HEK293 (cell line): ENCODE measurements around the gene HAND2.

Source experiments
- CTCF ChIA-PET: fragments of 350-600 bp; formaldehyde crosslinking; extraction: SDS; loops from one replicate; lab custom pipeline; 2021; ENCODE audit warnings: antibody characterized with exemption; lab: Yijun Ruan, JAX
- POLR2A ChIA-PET: fragments of 300-600 bp; formaldehyde crosslinking; extraction: SDS; loops from one replicate; lab custom pipeline; 2020; ENCODE audit warnings: antibody characterized with exemption, inconsistent platforms; lab: Yijun Ruan, JAX
- H3K27ac ChIP-seq: fragments of 200-500 bp; sonication (Bioruptor generic); 2 replicates; pipeline ENCODE4 v1.5.1; 2014; ENCODE audit warnings: low read depth, low read length, control low read depth, inconsistent platforms; ENCODE audit errors: extremely low read depth
- H3K36me3 ChIP-seq, 2 experiments: fragments of 200-500 bp in 1 of 2; sonication (Bioruptor generic) in 1 of 2; 1 replicate in 1 of 2; 2 replicates in 1 of 2; pipeline ENCODE4 v1.5.1; 2014 to 2017; ENCODE audit warnings: inconsistent platforms in 2 of 2, low read length in 2 of 2; ENCODE audit not compliant: control insufficient read depth in 2 of 2, insufficient read depth in 1 of 2
- H3K4me1 ChIP-seq: fragments of 200-500 bp; sonication (Bioruptor generic); 2 replicates; pipeline ENCODE4 v1.5.1; 2014; ENCODE audit warnings: mild to moderate bottlenecking, low read length, inconsistent platforms; ENCODE audit not compliant: control insufficient read depth, insufficient read depth
- H3K4me3 ChIP-seq: 2 replicates; pipeline ENCODE4 v1.5.1; 2011; ENCODE audit warnings: low read depth, mild to moderate bottlenecking, control low read depth, low read length, moderate library complexity
- H3K9me3 ChIP-seq: fragments of 200-500 bp; sonication (Bioruptor generic); 2 replicates; pipeline ENCODE4 v1.5.1; 2014; ENCODE audit warnings: low read depth, low read length, inconsistent platforms; ENCODE audit not compliant: control insufficient read depth, insufficient read depth
- MZF1 ChIP-seq: fragments of 450-650 bp; formaldehyde crosslinking; IDR thresholded peaks from 2 replicates; pipeline ENCODE4 v1.5.1; 2017; ENCODE audit warnings: missing biosample characterization, missing genetic modification characterization, borderline replicate concordance
- SCRT1 ChIP-seq: fragments of 450-650 bp; formaldehyde crosslinking; IDR thresholded peaks from 2 replicates; pipeline ENCODE4 v1.5.1; 2016; ENCODE audit warnings: missing biosample characterization, missing genetic modification characterization, borderline replicate concordance
- SCRT2 ChIP-seq: fragments of 450-650 bp; formaldehyde crosslinking; IDR thresholded peaks from 2 replicates; pipeline ENCODE4 v1.5.1; 2016; ENCODE audit warnings: missing biosample characterization, missing genetic modification characterization
- SP7 ChIP-seq: fragments of 450-650 bp; formaldehyde crosslinking; IDR thresholded peaks from 2 replicates; pipeline ENCODE4 v1.5.1; 2016; ENCODE audit warnings: missing biosample characterization, missing genetic modification characterization
- TCF7L2 ChIP-seq: IDR thresholded peaks from 2 replicates; pipeline ENCODE4 v1.6.1; 2011; ENCODE audit warnings: low read depth, mild to moderate bottlenecking, inconsistent platforms, low read length, moderate library complexity, borderline replicate concordance
- YY1 ChIP-seq: fragments of 450-650 bp; formaldehyde crosslinking; IDR thresholded peaks from 2 replicates; pipeline ENCODE4 v1.5.1; 2018; ENCODE audit warnings: missing biosample characterization, missing genetic modification characterization
- ZBTB21 ChIP-seq: fragments of 450-650 bp; formaldehyde crosslinking; IDR thresholded peaks from 2 replicates; pipeline ENCODE4 v1.5.1; 2017; ENCODE audit warnings: missing biosample characterization, missing genetic modification characterization
- ZBTB48 ChIP-seq: fragments of 450-650 bp; formaldehyde crosslinking; IDR thresholded peaks from 2 replicates; pipeline ENCODE4 v1.5.1; 2016; ENCODE audit warnings: missing biosample characterization, missing genetic modification characterization
- ZBTB7A ChIP-seq: fragments of 450-650 bp; formaldehyde crosslinking; IDR thresholded peaks from 2 replicates; pipeline ENCODE4 v1.5.1; 2016; ENCODE audit warnings: low read depth, missing biosample characterization, missing genetic modification characterization
- ZNF146 ChIP-seq: fragments of 450-650 bp; formaldehyde crosslinking; IDR thresholded peaks from 2 replicates; pipeline ENCODE4 v1.5.1; 2016; ENCODE audit warnings: missing biosample characterization, missing genetic modification characterization
- ZNF24 ChIP-seq: fragments of 450-650 bp; formaldehyde crosslinking; IDR thresholded peaks from 2 replicates; pipeline ENCODE4 v1.5.1; 2016; ENCODE audit warnings: missing biosample characterization, missing genetic modification characterization
- ZNF341 ChIP-seq: fragments of 450-650 bp; formaldehyde crosslinking; IDR thresholded peaks from 2 replicates; pipeline ENCODE4; 2016; ENCODE audit warnings: low read depth, missing biosample characterization, missing genetic modification characterization
- ZNF48 ChIP-seq: fragments of 450-650 bp; formaldehyde crosslinking; IDR thresholded peaks from 2 replicates; pipeline ENCODE4 v1.5.1; 2016; ENCODE audit warnings: missing biosample characterization, missing genetic modification characterization
- ZNF501 ChIP-seq: fragments of 450-650 bp; formaldehyde crosslinking; IDR thresholded peaks from 2 replicates; pipeline ENCODE4 v1.5.1; 2016; ENCODE audit warnings: missing biosample characterization, missing genetic modification characterization
- ZNF510 ChIP-seq: fragments of 450-650 bp; formaldehyde crosslinking; IDR thresholded peaks from 2 replicates; pipeline ENCODE4 v1.5.1; 2018; ENCODE audit warnings: mild to moderate bottlenecking, missing genetic modification characterization, missing biosample characterization; ENCODE audit not compliant: insufficient replicate concordance
- ZNF521 ChIP-seq: fragments of 450-650 bp; formaldehyde crosslinking; IDR thresholded peaks from 2 replicates; pipeline ENCODE4 v1.5.1; 2017; ENCODE audit warnings: missing biosample characterization, mild to moderate bottlenecking, missing genetic modification characterization
- ZNF529 ChIP-seq: fragments of 450-650 bp; formaldehyde crosslinking; IDR thresholded peaks from 2 replicates; pipeline ENCODE4 v1.5.1; 2017; ENCODE audit warnings: missing genetic modification characterization, missing biosample characterization; ENCODE audit not compliant: insufficient replicate concordance
- ZNF544 ChIP-seq: fragments of 450-650 bp; formaldehyde crosslinking; IDR thresholded peaks from 2 replicates; pipeline ENCODE4 v1.5.0; 2017; ENCODE audit warnings: missing biosample characterization, missing genetic modification characterization
- ZNF558 ChIP-seq: fragments of 450-650 bp; formaldehyde crosslinking; IDR thresholded peaks from 2 replicates; pipeline ENCODE4 v1.5.1; 2016; ENCODE audit warnings: missing biosample characterization, missing genetic modification characterization
- ZNF571 ChIP-seq: fragments of 450-650 bp; formaldehyde crosslinking; IDR thresholded peaks from 2 replicates; pipeline ENCODE4 v1.5.0; 2017; ENCODE audit warnings: missing biosample characterization, missing genetic modification characterization
- ZNF621 ChIP-seq: fragments of 450-650 bp; formaldehyde crosslinking; IDR thresholded peaks from 2 replicates; pipeline ENCODE4 v1.5.1; 2017; ENCODE audit warnings: missing biosample characterization, missing genetic modification characterization
- ZNF677 ChIP-seq: fragments of 450-650 bp; IDR thresholded peaks from 2 replicates; pipeline ENCODE4 v1.5.0; 2018; ENCODE audit warnings: missing biosample characterization, mild to moderate bottlenecking, missing genetic modification characterization, moderate library complexity
- ZNF707 ChIP-seq: fragments of 450-650 bp; formaldehyde crosslinking; IDR thresholded peaks from 2 replicates; pipeline ENCODE4 v1.5.1; 2016; ENCODE audit warnings: missing biosample characterization, missing genetic modification characterization
- TF ChIP-seq, protein P1 (sequence below): fragments of 450-650 bp; formaldehyde crosslinking; IDR thresholded peaks from 2 replicates; pipeline ENCODE4 v1.5.1; 2016; ENCODE audit warnings: missing biosample characterization, missing genetic modification characterization
- TF ChIP-seq, protein P2 (sequence below): fragments of 450-650 bp; IDR thresholded peaks from 2 replicates; pipeline ENCODE4 v1.5.1; 2018; ENCODE audit warnings: missing biosample characterization, mild to moderate bottlenecking, missing genetic modification characterization
- TF ChIP-seq, protein P3 (sequence below): fragments of 450-650 bp; formaldehyde crosslinking; IDR thresholded peaks from 2 replicates; pipeline ENCODE4 v1.5.1; 2016; ENCODE audit warnings: missing biosample characterization, missing genetic modification characterization

Gene HAND2

DNA sequence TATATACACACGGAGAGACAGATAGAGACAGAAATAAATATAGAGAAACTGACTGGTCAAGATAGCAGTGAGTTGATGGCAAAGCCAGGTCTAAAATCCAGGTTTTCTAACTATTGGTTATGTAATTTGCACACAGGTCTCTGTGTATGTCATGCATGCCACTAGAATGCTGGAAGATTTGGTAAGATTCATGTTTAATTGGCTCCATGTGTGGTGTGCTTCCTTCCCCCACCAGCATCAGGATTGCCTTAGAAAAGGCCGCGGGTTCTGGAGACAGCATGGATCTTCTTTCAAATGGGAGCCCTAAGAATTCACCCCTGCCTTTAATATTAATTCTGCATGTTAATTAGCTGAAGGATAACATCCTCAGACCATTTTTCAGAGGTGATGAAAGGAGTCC lies 31.3 kb downstream of the HAND2 start:
- CTCF ChIA-PET, result interaction anchor here (0.8 kb wide), 1 partner anchor 78 kb away, joined by 5 read pairs; no protein-coding TSS in a partner anchor
- H3K4me3 ChIP-seq, result no peak overlapping the region
- TF ChIP-seq MZF1 (no peak), ZNF621 (tag by site-specific recombination) (no peak), ZNF146 (tag by site-specific recombination) (no peak), ZNF558 (no peak), ZNF341 (no peak), ZBTB48 (no peak), TCF7L2 (no peak), ZNF521 (tag by site-specific recombination) (no peak), ZBTB21 (tag by site-specific recombination) (no peak)
- TF ChIP-seq, protein P1, sequence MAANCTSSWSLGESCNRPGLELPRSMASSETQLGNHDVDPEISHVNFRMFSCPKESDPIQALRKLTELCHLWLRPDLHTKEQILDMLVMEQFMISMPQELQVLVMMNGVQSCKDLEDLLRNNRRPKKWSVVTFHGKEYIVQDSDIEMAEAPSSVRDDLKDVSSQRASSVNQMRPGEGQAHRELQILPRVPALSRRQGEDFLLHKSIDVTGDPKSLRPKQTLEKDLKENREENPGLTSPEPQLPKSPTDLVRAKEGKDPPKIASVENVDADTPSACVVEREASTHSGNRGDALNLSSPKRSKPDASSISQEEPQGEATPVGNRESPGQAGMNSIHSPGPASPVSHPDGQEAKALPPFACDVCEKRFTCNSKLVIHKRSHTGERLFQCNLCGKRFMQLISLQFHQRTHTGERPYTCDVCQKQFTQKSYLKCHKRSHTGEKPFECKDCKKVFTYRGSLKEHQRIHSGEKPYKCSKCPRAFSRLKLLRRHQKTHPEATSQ (tag by site-specific recombination), result no peak
- H3K27ac ChIP-seq, result no peak overlapping the region
- no peaks in the 10 kb centered on the region for H3K9me3 ChIP-seq
- POLR2A ChIA-PET, result no interaction called here
- no peaks in the 10 kb centered on the region for H3K36me3 ChIP-seq
- no peaks in the 10 kb centered on the region for H3K4me1 ChIP-seq

DNA sequence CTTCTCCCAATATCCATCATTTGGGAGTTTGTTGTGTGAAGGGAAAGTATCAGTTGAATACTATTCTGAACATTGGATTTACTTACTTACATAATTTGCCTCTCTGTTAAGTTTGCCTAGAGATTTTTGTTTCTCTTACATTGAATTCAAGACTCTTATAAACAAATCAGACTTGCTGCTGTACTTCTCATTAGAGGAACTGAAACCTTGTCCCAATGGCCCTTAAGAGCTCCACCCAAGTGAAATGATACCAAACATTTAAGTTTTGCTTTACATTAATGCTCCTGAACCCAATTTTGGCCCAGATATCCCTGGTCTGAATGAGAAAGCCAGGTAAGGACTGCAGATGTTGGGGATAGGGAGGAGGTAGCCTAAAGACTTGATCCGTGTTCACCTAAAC lies 32.0 kb downstream of the HAND2 start:
- no peaks in the 10 kb centered on the region for H3K9me3 ChIP-seq
- no peak overlapping the region for H3K4me3 ChIP-seq
- H3K27ac ChIP-seq, result no peak overlapping the region
- ChIA-PET POLR2A (no interaction called here), CTCF (interaction anchor here (0.8 kb wide), 1 partner anchor 77 kb away, joined by 5 read pairs; no protein-coding TSS in a partner anchor)
- H3K36me3 ChIP-seq, result no peaks in the 10 kb centered on the region
- TF ChIP-seq, protein P2, sequence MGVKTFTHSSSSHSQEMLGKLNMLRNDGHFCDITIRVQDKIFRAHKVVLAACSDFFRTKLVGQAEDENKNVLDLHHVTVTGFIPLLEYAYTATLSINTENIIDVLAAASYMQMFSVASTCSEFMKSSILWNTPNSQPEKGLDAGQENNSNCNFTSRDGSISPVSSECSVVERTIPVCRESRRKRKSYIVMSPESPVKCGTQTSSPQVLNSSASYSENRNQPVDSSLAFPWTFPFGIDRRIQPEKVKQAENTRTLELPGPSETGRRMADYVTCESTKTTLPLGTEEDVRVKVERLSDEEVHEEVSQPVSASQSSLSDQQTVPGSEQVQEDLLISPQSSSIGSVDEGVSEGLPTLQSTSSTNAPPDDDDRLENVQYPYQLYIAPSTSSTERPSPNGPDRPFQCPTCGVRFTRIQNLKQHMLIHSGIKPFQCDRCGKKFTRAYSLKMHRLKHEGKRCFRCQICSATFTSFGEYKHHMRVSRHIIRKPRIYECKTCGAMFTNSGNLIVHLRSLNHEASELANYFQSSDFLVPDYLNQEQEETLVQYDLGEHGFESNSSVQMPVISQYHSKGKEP (tag by site-specific recombination), result no peak
- TF ChIP-seq YY1 (tag by site-specific recombination) (no peak), ZNF571 (tag by site-specific recombination) (no peak), ZNF529 (tag by site-specific recombination) (no peak), ZNF48 (tag by site-specific recombination) (no peak), ZBTB7A (no peak), ZNF707 (tag by site-specific recombination) (no peak), ZNF510 (tag by site-specific recombination) (no peak), SP7 (no peak), SCRT2 (tag by site-specific recombination) (no peak), ZNF544 (tag by site-specific recombination) (no peak), SCRT1 (tag by site-specific recombination) (no peak), ZNF501 (tag by site-specific recombination) (no peak), ZNF677 (tag by site-specific recombination) (no peak), ZNF24 (no peak)
- TF ChIP-seq, protein P1 (tag by site-specific recombination), result no peak
- TF ChIP-seq, protein P3, sequence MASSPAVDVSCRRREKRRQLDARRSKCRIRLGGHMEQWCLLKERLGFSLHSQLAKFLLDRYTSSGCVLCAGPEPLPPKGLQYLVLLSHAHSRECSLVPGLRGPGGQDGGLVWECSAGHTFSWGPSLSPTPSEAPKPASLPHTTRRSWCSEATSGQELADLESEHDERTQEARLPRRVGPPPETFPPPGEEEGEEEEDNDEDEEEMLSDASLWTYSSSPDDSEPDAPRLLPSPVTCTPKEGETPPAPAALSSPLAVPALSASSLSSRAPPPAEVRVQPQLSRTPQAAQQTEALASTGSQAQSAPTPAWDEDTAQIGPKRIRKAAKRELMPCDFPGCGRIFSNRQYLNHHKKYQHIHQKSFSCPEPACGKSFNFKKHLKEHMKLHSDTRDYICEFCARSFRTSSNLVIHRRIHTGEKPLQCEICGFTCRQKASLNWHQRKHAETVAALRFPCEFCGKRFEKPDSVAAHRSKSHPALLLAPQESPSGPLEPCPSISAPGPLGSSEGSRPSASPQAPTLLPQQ (tag by site-specific recombination), result no peak
- no peaks in the 10 kb centered on the region for H3K4me1 ChIP-seq
